Raji (cell line): Measurements from ENCODE around the gene POLDIP2.

Experiments
- POLR2A ChIP-seq: IDR thresholded peaks from 2 replicates; pipeline ENCODE4 v1.6.1; 2011; ENCODE audit warnings: low read depth, low read length, control low read depth; ENCODE audit not compliant: insufficient read depth

The POLDIP2 gene

GRCh38 chr17:28371245-28372202, 14.2 kb upstream of the POLDIP2 start, which contains the start of gene SARM1:
Gene SARM1, plus strand, starts transcription at chr17:28371694. Its CDS starts 339 bp downstream, at chr17:28372033.
- peak; percentile 74 for TF ChIP-seq POLR2A

DNA sequence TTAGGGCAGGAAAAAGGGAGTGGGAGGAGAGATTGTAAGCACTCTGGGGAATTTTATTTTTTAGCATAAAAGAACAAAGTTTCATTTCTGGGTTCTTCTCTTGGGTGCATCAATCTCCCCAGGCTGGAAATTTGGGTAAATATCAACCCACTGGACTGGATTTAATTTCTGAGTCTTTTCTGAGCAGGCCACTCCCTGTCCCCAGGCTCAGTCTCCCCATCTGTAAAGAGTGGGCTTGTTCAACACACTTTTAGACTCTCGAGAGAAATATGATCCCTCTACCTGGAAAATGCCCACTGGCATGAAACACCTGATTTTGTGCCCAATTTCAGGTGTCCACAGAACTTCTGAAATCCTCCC, 13.4 kb upstream of the POLDIP2 start:
- no peak for TF ChIP-seq POLR2A

GRCh38 chr17:28370035-28370743, 12.9 kb upstream of the POLDIP2 start, which contains the start of gene VTN:
Gene VTN, minus strand, starts transcription at chr17:28370307. Its CDS starts 104 bp downstream, at chr17:28370203.
- no peak for TF ChIP-seq POLR2A

DNA sequence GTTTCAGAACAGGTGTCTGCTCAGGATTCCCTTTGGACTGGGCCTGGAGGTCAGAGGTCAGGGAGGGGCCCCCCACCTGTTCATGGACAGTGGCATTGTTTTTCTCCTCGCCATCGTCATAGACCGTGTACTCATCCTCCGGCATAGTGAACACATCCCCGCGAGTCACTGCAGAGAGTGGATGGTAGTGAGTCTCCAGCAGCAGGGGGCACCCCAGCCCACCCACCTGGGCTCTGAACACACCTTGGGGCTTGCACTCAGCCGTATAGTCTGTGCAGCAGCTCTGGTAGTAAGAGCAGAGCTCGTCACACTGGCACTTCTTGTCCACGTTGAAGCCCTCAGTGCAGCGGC, 12.3 kb upstream of the POLDIP2 start:
- no peak for TF ChIP-seq POLR2A

- no peak for TF ChIP-seq POLR2A
Measured at GRCh38 chr17:28368915-28369683, 11.8 kb upstream of the POLDIP2 start.

- no peak for TF ChIP-seq POLR2A
Measured at GRCh38 chr17:28368306-28368831, 11.0 kb upstream of the POLDIP2 start.

DNA sequence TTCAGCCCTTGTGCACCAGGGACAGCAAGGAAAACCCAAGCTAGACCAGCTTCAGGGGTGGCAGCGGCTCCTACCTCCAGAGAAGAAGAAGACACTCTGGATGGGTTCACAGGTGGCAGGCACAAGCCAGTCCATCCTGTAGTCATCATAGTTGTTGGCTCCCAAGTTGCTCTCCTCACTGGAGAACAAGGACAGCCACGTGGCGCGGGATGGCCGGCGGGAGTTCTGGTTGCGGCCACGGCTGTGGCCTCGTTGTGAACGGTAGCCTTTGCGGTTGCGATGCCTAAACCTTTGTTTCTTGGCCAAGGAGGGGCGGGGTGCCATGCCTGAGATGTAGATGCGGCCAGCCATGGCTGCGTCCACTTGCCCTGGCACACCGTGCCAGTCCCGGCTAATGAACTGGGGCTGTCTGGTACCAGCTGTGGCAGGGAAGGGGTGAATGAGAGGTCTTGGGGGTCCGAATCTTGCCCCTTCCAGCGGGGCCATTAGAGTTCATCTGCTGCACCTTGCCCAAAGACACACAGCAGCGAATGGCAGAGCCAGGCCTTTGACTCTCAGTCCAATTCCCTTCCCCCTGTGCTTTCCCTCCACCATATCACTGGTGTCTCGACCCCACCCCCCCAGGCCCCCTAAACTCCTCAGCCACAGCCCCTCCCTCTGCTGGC, 10.4 kb upstream of the POLDIP2 start:
- no peak for TF ChIP-seq POLR2A

DNA sequence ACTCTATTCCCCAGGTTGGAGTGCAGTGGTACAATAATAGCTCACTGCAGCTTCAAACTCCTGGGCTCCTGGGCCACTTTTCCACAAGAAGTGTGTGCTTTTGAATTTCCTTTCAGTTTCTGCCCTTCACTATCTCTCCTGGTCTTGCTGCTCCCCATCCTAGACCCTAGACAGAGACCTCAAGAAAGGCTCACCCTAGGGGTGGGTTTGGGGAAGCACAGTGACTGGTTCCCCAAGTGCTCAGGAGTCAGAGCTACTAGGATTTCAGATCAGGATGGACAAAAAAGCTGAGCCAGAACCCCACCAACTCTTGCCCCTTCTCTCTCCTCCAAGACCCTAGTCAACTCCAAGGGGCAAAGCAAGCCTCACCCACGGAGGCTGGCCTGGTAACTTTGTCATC, 9.3 kb upstream of the POLDIP2 start:
- TF ChIP-seq POLR2A = no peak

DNA sequence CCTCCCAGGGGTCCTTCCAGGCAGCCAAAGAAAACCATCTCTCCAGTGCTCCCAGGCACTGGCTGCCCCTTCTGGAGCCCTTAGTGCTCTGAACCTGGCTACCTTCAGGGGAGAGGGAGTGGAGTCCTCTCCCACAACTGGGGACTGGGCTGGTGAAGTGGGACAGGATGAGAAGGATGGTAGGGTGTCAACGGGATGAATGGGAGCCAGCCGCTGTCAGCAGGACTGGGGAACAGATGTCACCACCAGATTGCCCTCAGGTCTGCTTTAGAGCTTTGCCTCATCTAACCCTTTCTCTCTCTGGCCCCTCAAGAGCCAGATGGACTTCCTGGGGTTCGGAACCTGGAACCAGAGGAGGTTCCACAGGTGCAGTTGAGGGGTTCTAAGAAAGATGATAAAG, 8.2 kb upstream of the POLDIP2 start:
- no peak for TF ChIP-seq POLR2A

DNA sequence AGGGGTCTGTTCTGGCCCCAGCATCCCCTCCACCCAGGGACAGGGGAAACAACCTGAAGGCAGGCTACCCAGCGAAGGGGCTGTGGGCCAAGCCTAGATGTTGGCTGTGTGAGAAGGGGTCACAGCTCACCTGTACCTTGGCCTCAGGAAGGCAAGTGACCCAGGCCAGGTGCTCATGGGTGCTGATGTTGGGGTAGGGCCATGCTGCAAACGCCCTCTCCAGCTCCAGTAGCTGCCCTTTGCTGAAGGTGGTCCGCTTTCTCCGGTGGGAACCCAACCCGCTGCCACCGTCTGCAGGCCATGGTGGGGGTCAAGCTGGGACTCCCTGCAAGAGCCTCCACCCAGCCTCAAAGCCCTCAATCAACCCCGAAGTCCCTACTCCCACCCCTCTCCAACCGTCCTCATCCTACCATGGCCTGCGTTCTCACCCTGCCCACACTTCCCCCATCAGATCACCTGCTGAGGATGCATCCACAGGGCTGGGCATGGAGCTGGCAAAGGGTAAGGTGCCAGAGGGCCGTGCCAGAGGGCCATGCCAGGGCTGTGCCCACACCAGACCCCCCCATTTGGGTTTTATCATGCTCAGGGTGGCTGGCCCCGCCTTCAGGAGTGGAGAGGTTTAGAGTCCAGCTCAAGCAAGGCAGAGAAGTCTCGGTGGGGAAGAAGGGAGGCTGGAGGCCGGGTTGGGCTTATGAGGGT, 7.5 kb upstream of the POLDIP2 start, which contains the start of gene SEBOX:
SEBOX (minus strand) TSS at position 535 of the 699 bp plus-strand sequence; CDS start at position 487, 48 bp downstream.
- TF ChIP-seq POLR2A = no peak

- no peak for TF ChIP-seq POLR2A
Measured at GRCh38 chr17:28363776-28364650, 6.7 kb upstream of the POLDIP2 start.

DNA sequence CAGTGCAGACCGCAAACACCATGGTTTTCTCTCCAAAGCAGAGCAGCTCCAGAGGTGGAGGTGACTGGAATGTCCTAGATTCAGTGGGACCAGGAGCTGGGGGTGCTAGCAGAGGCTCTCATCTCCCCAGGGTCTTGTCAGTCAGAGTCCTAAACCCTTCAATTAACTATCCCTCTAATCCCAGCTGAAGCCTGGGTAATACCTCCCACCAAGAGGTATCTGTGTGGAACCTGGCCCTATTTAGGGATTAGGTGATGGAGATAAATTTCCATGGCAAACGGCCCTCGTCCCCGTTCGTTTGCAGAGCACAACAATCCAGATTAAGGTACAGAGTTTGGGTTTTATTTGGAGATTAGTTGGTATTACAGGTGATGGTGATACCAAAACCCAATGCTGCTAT, 5.9 kb upstream of the POLDIP2 start:
- no peak for TF ChIP-seq POLR2A

DNA sequence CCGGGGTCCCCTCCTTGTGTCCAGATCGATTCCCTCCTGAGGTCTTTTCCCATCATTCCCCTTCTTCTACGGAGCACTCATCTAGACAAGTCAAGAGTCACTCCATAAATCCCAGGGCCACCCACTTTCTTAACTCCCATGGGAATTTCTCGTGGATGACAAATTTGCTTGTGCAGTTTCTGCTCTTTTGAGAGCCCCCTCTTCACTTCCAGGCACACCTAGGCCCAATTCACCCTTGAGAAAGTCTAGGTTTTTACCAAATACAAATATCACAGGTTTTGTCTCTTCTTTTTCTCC, 522 bp upstream of the POLDIP2 start:
- TF ChIP-seq POLR2A = no peak
